ENCODE results near the gene AUTS2.

The AUTS2 gene

DNA sequence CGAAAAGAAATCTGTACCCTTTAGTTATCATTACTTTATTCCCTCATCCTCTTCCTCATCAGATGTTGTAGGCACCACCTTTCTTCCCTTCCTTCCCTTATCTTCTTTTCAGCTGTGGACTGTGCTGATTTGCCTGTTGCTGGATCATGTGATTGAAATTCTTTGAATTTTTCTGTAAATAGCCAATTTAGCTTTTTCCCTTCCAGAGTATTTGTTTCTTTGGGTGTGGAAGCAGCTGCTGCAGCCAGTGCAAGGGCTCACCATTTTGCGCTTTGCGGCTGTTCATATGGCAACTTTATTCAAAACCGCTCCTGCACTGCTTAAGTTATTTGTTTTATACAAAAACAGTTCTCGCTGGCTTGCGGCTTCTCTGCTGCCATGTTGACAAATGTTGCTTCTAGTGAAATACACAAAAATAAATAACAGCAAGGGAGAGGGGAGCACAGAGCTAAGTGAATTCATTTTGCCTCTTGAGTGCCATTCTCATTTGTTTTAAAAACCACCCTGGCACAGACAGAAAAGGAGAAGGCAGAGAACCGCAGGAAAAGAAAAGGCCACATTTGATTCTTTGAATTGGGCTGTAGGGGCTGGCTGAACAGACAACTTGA lies 151.2 kb downstream of the AUTS2 start:
- DNase-seq (ENCODE audit: low read depth), result no peak
- H3K4me3 ChIP-seq (ENCODE audit: low read depth, low read length), result no peak overlapping the region
- in situ Hi-C loops (cut with HindIII; ENCODE audit: low sequenced_read_pairs), result no loop called here
- TF ChIP-seq, protein P1, sequence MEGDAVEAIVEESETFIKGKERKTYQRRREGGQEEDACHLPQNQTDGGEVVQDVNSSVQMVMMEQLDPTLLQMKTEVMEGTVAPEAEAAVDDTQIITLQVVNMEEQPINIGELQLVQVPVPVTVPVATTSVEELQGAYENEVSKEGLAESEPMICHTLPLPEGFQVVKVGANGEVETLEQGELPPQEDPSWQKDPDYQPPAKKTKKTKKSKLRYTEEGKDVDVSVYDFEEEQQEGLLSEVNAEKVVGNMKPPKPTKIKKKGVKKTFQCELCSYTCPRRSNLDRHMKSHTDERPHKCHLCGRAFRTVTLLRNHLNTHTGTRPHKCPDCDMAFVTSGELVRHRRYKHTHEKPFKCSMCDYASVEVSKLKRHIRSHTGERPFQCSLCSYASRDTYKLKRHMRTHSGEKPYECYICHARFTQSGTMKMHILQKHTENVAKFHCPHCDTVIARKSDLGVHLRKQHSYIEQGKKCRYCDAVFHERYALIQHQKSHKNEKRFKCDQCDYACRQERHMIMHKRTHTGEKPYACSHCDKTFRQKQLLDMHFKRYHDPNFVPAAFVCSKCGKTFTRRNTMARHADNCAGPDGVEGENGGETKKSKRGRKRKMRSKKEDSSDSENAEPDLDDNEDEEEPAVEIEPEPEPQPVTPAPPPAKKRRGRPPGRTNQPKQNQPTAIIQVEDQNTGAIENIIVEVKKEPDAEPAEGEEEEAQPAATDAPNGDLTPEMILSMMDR (IDR thresholded peaks at IDR 0.05; ENCODE audit: low read depth, low read length, missing control alignments), result no peak

GRCh38 chr7:69749994-69750393 lies 151.7 kb downstream of the AUTS2 start:
- no peak overlapping the region for H3K4me3 ChIP-seq (ENCODE audit: low read depth, low read length)
- in situ Hi-C loops (cut with HindIII; ENCODE audit: low sequenced_read_pairs), result no loop called here
- no peak for DNase-seq (ENCODE audit: low read depth)
- TF ChIP-seq, protein P1 (IDR thresholded peaks at IDR 0.05; ENCODE audit: low read depth, low read length, missing control alignments), result no peak

DNA sequence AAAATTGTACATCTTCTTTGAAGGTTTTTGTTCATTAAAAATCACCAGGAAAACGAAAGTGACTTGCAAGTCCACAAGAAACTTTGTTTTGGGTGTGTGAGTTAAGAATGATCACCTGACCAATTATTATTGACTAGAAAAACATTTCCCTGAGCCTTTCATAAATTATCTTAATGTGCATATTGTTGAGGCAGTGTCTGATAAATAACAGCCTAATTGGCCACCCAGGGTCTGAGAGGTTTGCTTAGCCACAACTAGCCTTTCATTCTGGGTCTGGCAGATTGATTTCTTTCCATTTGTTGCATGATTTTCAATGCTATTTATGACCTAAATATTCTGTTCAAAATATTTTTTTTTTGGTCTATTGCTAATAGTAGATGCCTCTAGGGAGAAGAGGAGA lies 152.8 kb downstream of the AUTS2 start:
- H3K4me3 ChIP-seq (ENCODE audit: low read depth, low read length), result no peak overlapping the region
- in situ Hi-C loops (cut with HindIII; ENCODE audit: low sequenced_read_pairs), result no loop called here
- no peak for DNase-seq (ENCODE audit: low read depth)
- TF ChIP-seq, protein P1 (IDR thresholded peaks at IDR 0.05; ENCODE audit: low read depth, low read length, missing control alignments), result no peak

DNA sequence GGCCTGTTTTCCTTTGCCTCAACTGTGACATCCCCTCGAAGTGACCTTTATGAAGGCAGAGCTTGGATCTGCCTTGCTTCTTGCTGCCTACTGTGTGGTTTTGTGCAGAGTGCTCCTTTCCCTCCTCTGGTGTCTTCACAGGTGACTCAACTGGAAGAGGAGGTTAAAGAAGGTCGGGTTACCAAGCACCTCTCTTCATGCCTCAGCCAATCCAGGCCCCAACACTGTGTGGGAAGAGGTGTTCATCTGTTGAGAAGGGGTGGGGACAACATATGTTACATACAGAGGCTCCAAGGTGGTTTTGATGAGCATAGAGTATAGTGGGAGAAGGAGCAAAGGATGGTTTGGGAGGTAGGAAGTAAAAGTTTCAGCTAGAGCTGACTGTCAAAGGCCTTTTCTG lies 155.7 kb downstream of the AUTS2 start:
- TF ChIP-seq, protein P1 (IDR thresholded peaks at IDR 0.05; ENCODE audit: low read depth, low read length, missing control alignments), result no peak
- H3K4me3 ChIP-seq (ENCODE audit: low read depth, low read length), result no peak overlapping the region
- in situ Hi-C loops (cut with HindIII; ENCODE audit: low sequenced_read_pairs), result no loop called here
- DNase-seq (ENCODE audit: low read depth), result no peak

DNA sequence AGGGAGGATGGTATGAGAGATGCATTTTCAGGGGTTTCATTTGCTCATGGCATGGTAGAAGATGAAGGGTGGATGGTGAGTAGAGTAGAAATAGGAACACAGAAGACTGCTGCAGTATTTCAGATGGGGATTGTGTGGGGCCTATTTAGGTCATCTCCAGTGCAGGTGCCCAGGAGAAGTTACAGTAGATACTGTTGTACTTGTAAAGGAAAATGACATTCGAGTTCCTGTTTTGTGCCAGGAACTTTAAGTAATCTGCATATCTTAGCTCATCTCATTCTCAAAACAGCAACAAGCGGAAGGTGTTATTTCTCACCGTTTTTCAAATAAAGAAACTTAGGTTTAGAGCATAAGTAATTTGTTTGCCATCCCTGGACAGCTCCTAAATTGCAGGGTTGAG lies 156.2 kb downstream of the AUTS2 start:
- no peak overlapping the region for H3K4me3 ChIP-seq (ENCODE audit: low read depth, low read length)
- TF ChIP-seq, protein P1 (IDR thresholded peaks at IDR 0.05; ENCODE audit: low read depth, low read length, missing control alignments), result no peak
- DNase-seq (ENCODE audit: low read depth), result no peak
- in situ Hi-C loops (cut with HindIII; ENCODE audit: low sequenced_read_pairs), result no loop called here

GRCh38 chr7:69756235-69756634 lies 158.0 kb downstream of the AUTS2 start:
- no peak for DNase-seq (ENCODE audit: low read depth)
- in situ Hi-C loops (cut with HindIII; ENCODE audit: low sequenced_read_pairs), result no loop called here
- TF ChIP-seq, protein P1 (IDR thresholded peaks at IDR 0.05; ENCODE audit: low read depth, low read length, missing control alignments), result no peak
- H3K4me3 ChIP-seq (ENCODE audit: low read depth, low read length), result no peak overlapping the region
